K562 (cell line): Measurements from ENCODE around the gene HIRIP3. TPM values are rescaled to one million over a fixed set of nuclear protein-coding genes. Genes with fewer than 3 reads are reported as not detected.

Source experiments
- ELF1 ChIP-seq: fragments of 200-800 bp; sonication (Bioruptor generic); IDR thresholded peaks from 2 replicates; pipeline ENCODE4 v1.6.1; 2016; ENCODE audit warnings: missing genetic modification characterization, missing compliant biosample characterization
- EP400 ChIP-seq: fragments of 450-650 bp; IDR thresholded peaks from 2 replicates; pipeline ENCODE4 v1.6.1; 2017; ENCODE audit warnings: antibody characterized with exemption, mild to moderate bottlenecking, moderate library complexity
- GABPA ChIP-seq: fragments of 200-800 bp; sonication (Bioruptor generic); conservative IDR thresholded peaks from 2 replicates; pipeline ENCODE4 v1.6.1; 2016; ENCODE audit warnings: low read depth, missing genetic modification characterization, missing compliant biosample characterization
- HIVEP1 ChIP-seq: fragments of 250-450 bp; sonication (Bioruptor Pico); IDR thresholded peaks from 2 replicates; pipeline ENCODE4 v1.4.0; 2020; ENCODE audit warnings: mild to moderate bottlenecking
- HMGN3 ChIP-seq: IDR thresholded peaks from 2 replicates; pipeline ENCODE4 v1.6.1; 2011; ENCODE audit warnings: borderline replicate concordance, low read depth, mild to moderate bottlenecking, mixed read lengths, low read length; ENCODE audit not compliant: insufficient read length; ENCODE audit errors: extremely low read depth
- ILK ChIP-seq: fragments of 450-650 bp; IDR thresholded peaks from 2 replicates; pipeline ENCODE4 v1.6.1; 2016; ENCODE audit warnings: missing genetic modification characterization, low read depth, mild to moderate bottlenecking, missing compliant biosample characterization, moderate library complexity, borderline replicate concordance
- JUND ChIP-seq, 2 experiments: IDR thresholded peaks; 2 replicates in 1 of 2; 3 replicates in 1 of 2; pipeline ENCODE4 v1.6.1; 2011; ENCODE audit warnings: borderline replicate concordance in 2 of 2, low read depth in 2 of 2, low read length in 2 of 2, improper control_type of control experiment in 1 of 2, missing biosample characterization in 1 of 2, missing genetic modification characterization in 1 of 2, missing genetic modification reagents in 1 of 2
- NCOA6 ChIP-seq: fragments of 450-650 bp; IDR thresholded peaks from 2 replicates; pipeline ENCODE4 v1.6.1; 2017; ENCODE audit warnings: mild to moderate bottlenecking
- PHB2 ChIP-seq: fragments of 450-650 bp; IDR thresholded peaks from 2 replicates; pipeline ENCODE4 v1.6.1; 2017; ENCODE audit warnings: low read depth
- POLR2B ChIP-seq: fragments of 450-650 bp; IDR thresholded peaks from 2 replicates; pipeline ENCODE4 v1.6.1; 2018; ENCODE audit warnings: low read depth; ENCODE audit not compliant: partially characterized antibody
- RNF2 ChIP-seq: sonication (generic); IDR thresholded peaks from 2 replicates; pipeline ENCODE4 v1.6.1; 2016
- SIN3B ChIP-seq: fragments of 450-650 bp; IDR thresholded peaks from 2 replicates; pipeline ENCODE4 v1.6.1; 2017; ENCODE audit warnings: low read depth, mild to moderate bottlenecking, moderate library complexity
- SMAD3 ChIP-seq: fragments of 450-650 bp; formaldehyde crosslinking; conservative IDR thresholded peaks from 2 replicates; pipeline ENCODE4 v1.4.0; 2020; ENCODE audit warnings: mild to moderate bottlenecking
- SMARCE1 ChIP-seq: fragments of 450-650 bp; IDR thresholded peaks from 2 replicates; pipeline ENCODE4 v1.7.1; 2016; ENCODE audit warnings: mild to moderate bottlenecking
- SP1 ChIP-seq: sonication (generic); formaldehyde crosslinking; IDR thresholded peaks from 2 replicates; pipeline ENCODE4 v1.8.1; 2022; ENCODE audit warnings: mild to moderate bottlenecking, missing genetic modification reagents
- XRCC4 ChIP-seq: IDR thresholded peaks from one replicate; pipeline ENCODE4 v1.6.1; 2011; ENCODE audit not compliant: insufficient read depth, insufficient read length; ENCODE audit errors: extremely low read depth
- YY1 ChIP-seq, 3 experiments: IDR thresholded peaks; 2 replicates each; pipeline ENCODE4 v1.6.1; 2011; ENCODE audit warnings: low read length in 2 of 3, mild to moderate bottlenecking in 2 of 3, moderate library complexity in 2 of 3, borderline replicate concordance in 1 of 3, control low read depth in 1 of 3, low read depth in 1 of 3; ENCODE audit not compliant: insufficient read depth in 3 of 3, insufficient replicate concordance in 2 of 3, control insufficient read depth in 1 of 3, insufficient read length in 1 of 3; ENCODE audit errors: extremely low read depth in 1 of 3
- ZFX ChIP-seq: sonication (generic); formaldehyde crosslinking; IDR thresholded peaks from 2 replicates; pipeline ENCODE4 v1.8.0; 2022; ENCODE audit warnings: mild to moderate bottlenecking, missing genetic modification reagents, moderate library complexity
- ZNF263 ChIP-seq: sonication (generic); formaldehyde crosslinking; IDR thresholded peaks from 2 replicates; pipeline ENCODE4 v1.8.0; 2022; ENCODE audit warnings: mild to moderate bottlenecking, missing genetic modification reagents, borderline replicate concordance
- ZNF311 ChIP-seq: fragments of 250-450 bp; sonication (Bioruptor Pico); IDR thresholded peaks from 2 replicates; pipeline ENCODE4 v1.4.0; 2020; ENCODE audit warnings: mild to moderate bottlenecking, moderate library complexity
- ZNF75A ChIP-seq: fragments of 450-650 bp; formaldehyde crosslinking; IDR thresholded peaks from 2 replicates; pipeline ENCODE4 v1.4.0; 2020; ENCODE audit warnings: mild to moderate bottlenecking
- polyA plus RNA-seq, 8 experiments: library from polyadenylated mRNA; depleted of rRNA in 4 of 8; stranded (reverse) in 5 of 8; unstranded in 3 of 8; fragments of >200 nt; fragmentation: Nextera tagmentation in 2 of 8; fragmentation: Illumina TruSeq in 1 of 8; extraction: Ambion mirVana in 2 of 8; extraction: Trizol in 1 of 8; gene quantifications; 2 replicates each; pipeline versions ENCODE4 v1.2.1 to v1.2.3, GENCODE V29; 2011 to 2014; ENCODE audit warnings: inconsistent platforms in 1 of 8, missing spikeins in 1 of 8
- total RNA-seq, 7 experiments: library from RNA; depleted of rRNA in 6 of 7; stranded (reverse); fragments of >200 nt in 6 of 7; fragmentation: Illumina TruSeq in 2 of 7; extraction: Trizol in 2 of 7; gene quantifications; 2 replicates each; pipeline versions ENCODE4 v1.2.1 to v1.2.3, GENCODE V29; 2011 to 2021; ENCODE audit warnings: low replicate concordance in 1 of 7
- TF ChIP-seq, protein P1 (sequence below): sonication (generic); formaldehyde crosslinking; IDR thresholded peaks from 2 replicates; pipeline ENCODE4 v1.8.1; 2022; ENCODE audit warnings: missing genetic modification reagents
- TF ChIP-seq, protein P2 (sequence below): sonication (generic); formaldehyde crosslinking; IDR thresholded peaks from 2 replicates; pipeline ENCODE4 v1.8.0; 2023; ENCODE audit warnings: mild to moderate bottlenecking, missing genetic modification reagents

Gene HIRIP3
- total and polyA plus RNA-seq, 9 of the 15 experiments (the other 6 are each of a cell fraction or from before 2014, with no cell fraction given) = 3.3 to 38.2 (median 18.2) TPM

DNA sequence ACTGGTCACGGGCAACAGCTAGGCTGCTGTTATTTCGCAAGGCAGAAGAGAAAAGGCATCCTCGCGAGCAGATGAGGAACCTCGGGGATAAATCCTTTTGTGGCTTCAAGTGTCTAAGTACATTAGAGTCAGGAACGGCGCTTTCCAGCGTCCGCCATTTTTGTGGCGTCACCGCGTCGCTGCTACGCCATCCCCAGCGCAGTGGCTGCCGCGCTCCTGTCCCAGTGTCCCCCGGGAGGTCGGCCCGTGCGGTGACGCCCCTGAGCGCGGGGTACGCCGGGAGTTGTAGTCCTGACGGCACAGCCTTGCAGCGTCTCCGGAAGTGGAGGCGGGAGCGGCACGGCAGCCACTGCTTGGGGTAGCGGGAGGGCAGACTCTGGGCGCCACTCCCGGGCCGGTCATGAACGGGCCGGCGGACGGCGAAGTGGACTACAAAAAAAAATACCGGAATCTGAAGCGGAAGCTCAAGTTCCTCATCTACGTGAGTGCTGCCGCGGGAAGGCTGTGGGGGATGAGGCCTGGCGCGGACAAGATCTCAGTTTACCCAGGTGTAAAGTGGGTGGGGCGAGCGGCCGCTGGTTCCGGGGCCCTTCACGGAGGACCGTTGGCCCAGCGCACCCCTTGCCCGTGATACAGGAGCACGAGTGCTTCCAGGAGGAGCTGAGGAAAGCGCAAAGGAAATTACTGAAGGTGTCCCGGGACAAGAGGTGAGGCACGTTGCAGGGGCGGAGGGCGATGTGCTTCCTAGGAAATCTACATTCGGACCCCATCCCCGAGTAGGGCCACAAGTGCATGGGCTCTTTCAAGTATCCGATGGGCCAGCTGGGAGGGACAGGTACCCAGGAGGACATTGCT lies 721 bp upstream of the HIRIP3 start, which contains the start of gene INO80E (continued):
- peak; percentile 82 for TF ChIP-seq POLR2B
- peak; percentile 79 for TF ChIP-seq JUND (IDR thresholded peaks at IDR 0.05; ENCODE audit: borderline replicate concordance, low read depth, low read length)
- no peak; the same call in 2 of the 3 replicates for TF ChIP-seq JUND (tag; IDR thresholded peaks at IDR 0.05; ENCODE audit: borderline replicate concordance, low read depth, low read length)
- 0 out of 2 replicates have a peak, but pooled peaks have one; percentile 3 for TF ChIP-seq ZNF75A (CRISPR knock-in tag)
- TF ChIP-seq ILK (tag) = no peak
- peak; percentile 69 for TF ChIP-seq ZFX (CRISPR knock-in tag)
- 0 out of 2 replicates have a peak, but pooled peaks have one; percentile 26 for TF ChIP-seq RNF2
- no peak for TF ChIP-seq SMARCE1
- no peak for TF ChIP-seq PHB2
- peak; percentile 89 for TF ChIP-seq SP1 (CRISPR knock-in tag)
- TF ChIP-seq NCOA6 = peak; percentile 37; the same call in 1 of the 2 replicates
- TF ChIP-seq EP400 = peak; percentile 93
- TF ChIP-seq ZNF263 (CRISPR knock-in tag) = peak; percentile 60; the same call in 1 of the 2 replicates
- TF ChIP-seq GABPA (tag) = peak; percentile 90
- TF ChIP-seq HIVEP1 (CRISPR knock-in tag) = no peak
- no peak for TF ChIP-seq XRCC4
- no peak for TF ChIP-seq SMAD3 (CRISPR knock-in tag)
- peak; percentile 97 for TF ChIP-seq ELF1
- TF ChIP-seq YY1 (IDR thresholded peaks at IDR 0.05; ENCODE audit: borderline replicate concordance in 1 of 3, control insufficient read depth in 1 of 3, extremely low read depth in 1 of 3, insufficient read depth in 3 of 3, insufficient read length in 1 of 3, insufficient replicate concordance in 2 of 3, low read depth in 1 of 3, low read length in 2 of 3) = peak; percentile 88 to 97 (median 95)
- TF ChIP-seq, protein P1, sequence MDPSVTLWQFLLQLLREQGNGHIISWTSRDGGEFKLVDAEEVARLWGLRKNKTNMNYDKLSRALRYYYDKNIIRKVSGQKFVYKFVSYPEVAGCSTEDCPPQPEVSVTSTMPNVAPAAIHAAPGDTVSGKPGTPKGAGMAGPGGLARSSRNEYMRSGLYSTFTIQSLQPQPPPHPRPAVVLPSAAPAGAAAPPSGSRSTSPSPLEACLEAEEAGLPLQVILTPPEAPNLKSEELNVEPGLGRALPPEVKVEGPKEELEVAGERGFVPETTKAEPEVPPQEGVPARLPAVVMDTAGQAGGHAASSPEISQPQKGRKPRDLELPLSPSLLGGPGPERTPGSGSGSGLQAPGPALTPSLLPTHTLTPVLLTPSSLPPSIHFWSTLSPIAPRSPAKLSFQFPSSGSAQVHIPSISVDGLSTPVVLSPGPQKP = no peak
- TF ChIP-seq SIN3B = peak; percentile 92
- TF ChIP-seq, protein P2, sequence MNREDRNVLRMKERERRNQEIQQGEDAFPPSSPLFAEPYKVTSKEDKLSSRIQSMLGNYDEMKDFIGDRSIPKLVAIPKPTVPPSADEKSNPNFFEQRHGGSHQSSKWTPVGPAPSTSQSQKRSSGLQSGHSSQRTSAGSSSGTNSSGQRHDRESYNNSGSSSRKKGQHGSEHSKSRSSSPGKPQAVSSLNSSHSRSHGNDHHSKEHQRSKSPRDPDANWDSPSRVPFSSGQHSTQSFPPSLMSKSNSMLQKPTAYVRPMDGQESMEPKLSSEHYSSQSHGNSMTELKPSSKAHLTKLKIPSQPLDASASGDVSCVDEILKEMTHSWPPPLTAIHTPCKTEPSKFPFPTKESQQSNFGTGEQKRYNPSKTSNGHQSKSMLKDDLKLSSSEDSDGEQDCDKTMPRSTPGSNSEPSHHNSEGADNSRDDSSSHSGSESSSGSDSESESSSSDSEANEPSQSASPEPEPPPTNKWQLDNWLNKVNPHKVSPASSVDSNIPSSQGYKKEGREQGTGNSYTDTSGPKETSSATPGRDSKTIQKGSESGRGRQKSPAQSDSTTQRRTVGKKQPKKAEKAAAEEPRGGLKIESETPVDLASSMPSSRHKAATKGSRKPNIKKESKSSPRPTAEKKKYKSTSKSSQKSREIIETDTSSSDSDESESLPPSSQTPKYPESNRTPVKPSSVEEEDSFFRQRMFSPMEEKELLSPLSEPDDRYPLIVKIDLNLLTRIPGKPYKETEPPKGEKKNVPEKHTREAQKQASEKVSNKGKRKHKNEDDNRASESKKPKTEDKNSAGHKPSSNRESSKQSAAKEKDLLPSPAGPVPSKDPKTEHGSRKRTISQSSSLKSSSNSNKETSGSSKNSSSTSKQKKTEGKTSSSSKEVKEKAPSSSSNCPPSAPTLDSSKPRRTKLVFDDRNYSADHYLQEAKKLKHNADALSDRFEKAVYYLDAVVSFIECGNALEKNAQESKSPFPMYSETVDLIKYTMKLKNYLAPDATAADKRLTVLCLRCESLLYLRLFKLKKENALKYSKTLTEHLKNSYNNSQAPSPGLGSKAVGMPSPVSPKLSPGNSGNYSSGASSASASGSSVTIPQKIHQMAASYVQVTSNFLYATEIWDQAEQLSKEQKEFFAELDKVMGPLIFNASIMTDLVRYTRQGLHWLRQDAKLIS = peak; percentile 84; the same call in 1 of the 2 replicates
- no peak for TF ChIP-seq ZNF311 (CRISPR knock-in tag)
- TF ChIP-seq HMGN3 = peak; percentile 82
